Measurements from ENCODE around the gene FUS.

FUS gene

GRCh38 chr16:31221357-31222160, 41.6 kb downstream of the FUS start:
- no peak for TF ChIP-seq CTCF (IDR thresholded peaks at IDR 0.05; ENCODE audit: insufficient read depth, missing control alignments)
- DNase-seq (ENCODE audit: insufficient read length, low spot score) (no peak), FAIRE-seq (no peak)

- TF ChIP-seq CTCF (IDR thresholded peaks at IDR 0.05; ENCODE audit: insufficient read depth, missing control alignments): no peak
- FAIRE-seq (no peak), DNase-seq (ENCODE audit: insufficient read length, low spot score) (peak; percentile 3)
Measured at GRCh38 chr16:31223044-31223443, 43.1 kb downstream of the FUS start.

GRCh38 chr16:31224092-31224955, 44.4 kb downstream of the FUS start:
- FAIRE-seq (no peak), DNase-seq (ENCODE audit: insufficient read length, low spot score) (peak; percentile 9)
- TF ChIP-seq CTCF (IDR thresholded peaks at IDR 0.05; ENCODE audit: insufficient read depth, missing control alignments): no peak

GRCh38 chr16:31225193-31225592, 45.3 kb downstream of the FUS start:
- FAIRE-seq (no peak), DNase-seq (ENCODE audit: insufficient read length, low spot score) (no peak)
- no peak for TF ChIP-seq CTCF (IDR thresholded peaks at IDR 0.05; ENCODE audit: insufficient read depth, missing control alignments)

- no peak for TF ChIP-seq CTCF (IDR thresholded peaks at IDR 0.05; ENCODE audit: insufficient read depth, missing control alignments)
- DNase-seq (ENCODE audit: insufficient read length, low spot score) (no peak), FAIRE-seq (no peak)
Measured at GRCh38 chr16:31228206-31228605, 48.3 kb downstream of the FUS start.

- FAIRE-seq: no peak
- DNase-seq (ENCODE audit: insufficient read length, low spot score): no peak
- no peak for TF ChIP-seq CTCF (IDR thresholded peaks at IDR 0.05; ENCODE audit: insufficient read depth, missing control alignments)
Measured at GRCh38 chr16:31229501-31229900, 49.6 kb downstream of the FUS start.

Measured in D721Med (cell line).